A549 (cell line): ENCODE measurements around the gene DHRS12. TPM values are rescaled to one million over a fixed set of nuclear protein-coding genes. Genes with fewer than 3 reads are reported as not detected.

Experiments
- ATAC-seq, 2 experiments: fragments of 200-7000 bp in 1 of 2; fragments of >200 bp in 1 of 2; cut with Nextera tagmentation in 1 of 2; cut with Tn5 transposase in 1 of 2; 3 replicates each; pipeline versions ENCODE4 v1.8.0 to v1.9.1; 2018 to 2020; ENCODE audit warnings: mild to moderate bottlenecking in 1 of 2, moderate library complexity in 1 of 2
- CTCF ChIA-PET: fragments of 300-600 bp; sonication (Branson Sonifier 250); formaldehyde crosslinking; extraction: SDS; loops from one replicate; lab custom pipeline; 2021; ENCODE audit warnings: antibody characterized with exemption, inconsistent platforms; lab: Yijun Ruan, JAX
- POLR2A ChIA-PET: fragments of 350-600 bp; formaldehyde crosslinking; extraction: SDS; loops from one replicate; lab custom pipeline; 2021; ENCODE audit warnings: antibody characterized with exemption, inconsistent platforms; lab: Yijun Ruan, JAX
- DNase-seq, 2 experiments: peaks; one replicate each; pipeline versions ENCODE4 v3.0.0 to v3.0.0-alpha.2; 2011 to 2016; ENCODE audit warnings: low read depth in 1 of 2, low spot score in 1 of 2
- FAIRE-seq: peaks from 2 replicates; lab custom pipeline; 2011; peaks lifted over from hg19 to GRCh38; lab: Jason Lieb, UNC
- H3K27ac ChIP-seq, 2 experiments: fragments of >200 bp; sonication (Bioruptor Twin); formaldehyde crosslinking; 3 replicates each; pipeline ENCODE4 v1.5.1; 2016 to 2017
- H3K4me1 ChIP-seq: fragments of >200 bp; sonication (Bioruptor Twin); formaldehyde crosslinking; 3 replicates; pipeline ENCODE4 v1.6.1; 2016
- H3K4me2 ChIP-seq: fragments of >200 bp; sonication (Bioruptor Twin); formaldehyde crosslinking; 3 replicates; pipeline ENCODE4 v1.6.1; 2016
- H3K4me3 ChIP-seq: fragments of >200 bp; sonication (Bioruptor Twin); formaldehyde crosslinking; 3 replicates; pipeline ENCODE4 v1.5.1; 2016
- H3K9me3 ChIP-seq: fragments of >200 bp; sonication (Bioruptor Twin); formaldehyde crosslinking; 3 replicates; pipeline ENCODE4 v1.6.1; 2016
- BCL3 ChIP-seq: fragments of >200 bp; sonication (Bioruptor Twin); formaldehyde crosslinking; IDR thresholded peaks from 3 replicates; pipeline ENCODE4 v1.6.1; 2016
- CHD4 ChIP-seq: fragments of 200-600 bp; sonication (generic); IDR thresholded peaks from 2 replicates; pipeline ENCODE4 v1.6.1; 2016; ENCODE audit warnings: antibody characterized with exemption, mild to moderate bottlenecking, borderline replicate concordance
- E2F6 ChIP-seq: IDR thresholded peaks from 2 replicates; pipeline ENCODE4 v1.6.1; 2012; ENCODE audit warnings: low read depth, borderline replicate concordance
- EHF ChIP-seq: fragments of 250-450 bp; sonication (Bioruptor Pico); IDR thresholded peaks from 2 replicates; pipeline ENCODE4 v1.5.0; 2020; ENCODE audit warnings: mild to moderate bottlenecking
- ELK1 ChIP-seq: fragments of 150-350 bp; IDR thresholded peaks from 2 replicates; pipeline ENCODE4 v1.6.1; 2014; ENCODE audit warnings: low read depth, mild to moderate bottlenecking, low read length
- ESRRA ChIP-seq: fragments of 150-350 bp; IDR thresholded peaks from 2 replicates; pipeline ENCODE4 v1.6.1; 2014; ENCODE audit warnings: mild to moderate bottlenecking, low read length, borderline replicate concordance
- FOSB ChIP-seq: fragments of 250-450 bp; sonication (Bioruptor Pico); IDR thresholded peaks from 2 replicates; pipeline ENCODE4 v1.5.0; 2020; ENCODE audit warnings: mild to moderate bottlenecking, moderate library complexity
- FOXS1 ChIP-seq: fragments of 250-450 bp; sonication (Bioruptor Pico); IDR thresholded peaks from 2 replicates; pipeline ENCODE4 v1.5.0; 2020; ENCODE audit warnings: mild to moderate bottlenecking, moderate library complexity
- GATA3 ChIP-seq: IDR thresholded peaks from 2 replicates; pipeline ENCODE4 v1.6.1; 2012; ENCODE audit warnings: borderline replicate concordance
- HDAC2 ChIP-seq: fragments of 200-600 bp; sonication (generic); IDR thresholded peaks from 2 replicates; pipeline ENCODE4 v1.6.1; 2016
- HEYL ChIP-seq: fragments of 250-450 bp; sonication (Bioruptor Pico); IDR thresholded peaks from 2 replicates; pipeline ENCODE4 v1.8.0; 2021; ENCODE audit warnings: mild to moderate bottlenecking, moderate library complexity
- HMGXB4 ChIP-seq: fragments of 250-450 bp; sonication (Bioruptor Pico); IDR thresholded peaks from 2 replicates; pipeline ENCODE4 v1.5.0; 2021; ENCODE audit warnings: mild to moderate bottlenecking, moderate library complexity, borderline replicate concordance
- HOXA7 ChIP-seq: fragments of 250-450 bp; sonication (Bioruptor Pico); IDR thresholded peaks from 2 replicates; pipeline ENCODE4 v1.5.0; 2020; ENCODE audit warnings: mild to moderate bottlenecking, moderate library complexity
- HOXB5 ChIP-seq: fragments of 250-450 bp; sonication (Bioruptor Pico); IDR thresholded peaks from 2 replicates; pipeline ENCODE4 v1.5.0; 2020; ENCODE audit warnings: mild to moderate bottlenecking, moderate library complexity
- JUN ChIP-seq, 2 experiments: fragments of >200 bp; sonication (Bioruptor Twin); formaldehyde crosslinking; IDR thresholded peaks; 2 replicates in 1 of 2; 3 replicates in 1 of 2; pipeline ENCODE4 v1.6.1; 2016 to 2017
- JUNB ChIP-seq: fragments of >200 bp; sonication (Bioruptor Twin); formaldehyde crosslinking; IDR thresholded peaks from 2 replicates; pipeline ENCODE4 v1.6.1; 2016
- KDM5A ChIP-seq: fragments of 200-600 bp; sonication (generic); IDR thresholded peaks from 2 replicates; pipeline ENCODE4 v1.6.1; 2016; ENCODE audit warnings: antibody characterized with exemption, mild to moderate bottlenecking
- MAFK ChIP-seq: fragments of 450-650 bp; IDR thresholded peaks from 2 replicates; pipeline ENCODE4 v1.6.1; 2014; ENCODE audit not compliant: partially characterized antibody
- MAZ ChIP-seq: fragments of 150-350 bp; IDR thresholded peaks from 2 replicates; pipeline ENCODE4 v1.6.1; 2014; ENCODE audit warnings: antibody characterized with exemption, low read depth, low read length, borderline replicate concordance
- NR3C1 ChIP-seq: fragments of >200 bp; sonication (Bioruptor Twin); formaldehyde crosslinking; IDR thresholded peaks from 3 replicates; pipeline ENCODE4 v1.6.1; 2017
- PHF8 ChIP-seq: fragments of 200-600 bp; sonication (generic); IDR thresholded peaks from 2 replicates; pipeline ENCODE4 v1.6.1; 2016; ENCODE audit warnings: low read depth, mild to moderate bottlenecking, antibody characterized with exemption, moderate library complexity, borderline replicate concordance
- POLR2A ChIP-seq: IDR thresholded peaks from 2 replicates; pipeline ENCODE4 v1.6.1; 2012; ENCODE audit warnings: mild to moderate bottlenecking, low read length
- RFX5 ChIP-seq: fragments of 450-650 bp; IDR thresholded peaks from 2 replicates; pipeline ENCODE4 v1.7.1; 2014; ENCODE audit warnings: antibody characterized with exemption, mild to moderate bottlenecking, moderate library complexity
- TFCP2L1 ChIP-seq: fragments of 250-450 bp; sonication (Bioruptor Pico); IDR thresholded peaks from 2 replicates; pipeline ENCODE4 v1.5.0; 2021; ENCODE audit warnings: mild to moderate bottlenecking
- ZNF302 ChIP-seq: fragments of 250-450 bp; sonication (Bioruptor Pico); IDR thresholded peaks from 2 replicates; pipeline ENCODE4 v1.9.0; 2021; ENCODE audit warnings: inconsistent platforms, mild to moderate bottlenecking, moderate library complexity
- ZSCAN20 ChIP-seq: fragments of 250-450 bp; sonication (Bioruptor Pico); IDR thresholded peaks from 2 replicates; pipeline ENCODE4 v1.8.0; 2022; ENCODE audit warnings: mild to moderate bottlenecking, moderate library complexity
- WGBS: methylation state at CpG from one replicate; pipeline ENCODE4 v1.1.6; 2017; ENCODE audit errors: missing lambda C conversion rate; 5-methylcytosine and 5-hydroxymethylcytosine counted together
- polyA plus RNA-seq, 4 experiments: library from polyadenylated mRNA; depleted of rRNA in 3 of 4; stranded (reverse); fragments of >200 nt; fragmentation: RNase III in 1 of 4; extraction: RNeasy Plus Mini Kit Qiagen cat#74134 plus additional on column Dnase treatment in 1 of 4; gene quantifications; 2 replicates in 3 of 4; 3 replicates in 1 of 4; pipeline ENCODE4 v1.2.3, GENCODE V29; 2011 to 2017

DHRS12 gene
- polyA plus RNA-seq, 2 of the 4 experiments (the other 2 are of a cell fraction) = 4.2 to 7.5 TPM

- WGBS = 88% methylated on average over 5 of the region's 5 CpGs
- ChIA-PET CTCF (interaction anchor here (1.1 kb wide), 1 partner anchor 27 kb away, joined by 3 read pairs; no protein-coding TSS in a partner anchor), POLR2A (interaction anchor here (1.0 kb wide), 1 partner anchor 306 kb away, joined by 6 read pairs; no protein-coding TSS in a partner anchor)
- DNase-seq (no peak), FAIRE-seq (no peak)
- H3K4me1 ChIP-seq = peaks cover 8% of the 10 kb centered on the region
- TF ChIP-seq MAZ = no peak
- TF ChIP-seq MAFK = no peak
- TF ChIP-seq HOXB5 (CRISPR knock-in tag) = no peak
- no peak for TF ChIP-seq E2F6
- TF ChIP-seq JUNB = no peak
- TF ChIP-seq NR3C1 = no peak
- TF ChIP-seq HDAC2 = no peak
- no peak for TF ChIP-seq FOSB (CRISPR knock-in tag)
- TF ChIP-seq POLR2A = no peak
- TF ChIP-seq HMGXB4 = no peak
- no peak for TF ChIP-seq EHF (CRISPR knock-in tag)
- no peak for TF ChIP-seq RFX5
- TF ChIP-seq BCL3 = no peak
- no peak for TF ChIP-seq ZSCAN20 (CRISPR knock-in tag)
- no peak for TF ChIP-seq KDM5A
- TF ChIP-seq ESRRA = no peak
- no peak for TF ChIP-seq CHD4
- TF ChIP-seq HOXA7 (CRISPR knock-in tag) = no peak
- TF ChIP-seq ELK1 = no peak
- TF ChIP-seq, all 56 proteins: peak for 0
- Histone ChIP-seq H3K4me3 (no peak overlapping the region), H3K4me2 (no peak overlapping the region), H3K27ac (no peak overlapping the region), H3K9me3 (no peaks in the 10 kb centered on the region)
- no peak for ATAC-seq
These were observed 44.7 kb downstream of the DHRS12 start for GRCh38 chr13:51759240-51759639.

- FAIRE-seq (no peak), ATAC-seq (no peak), DNase-seq (no peak)
- CTCF ChIA-PET = interaction anchor here (0.7 to 2.5 kb wide), 3 partner anchors 27 to 57 kb away, joined by 3 to 7 read pairs (median 3); no protein-coding TSS in a partner anchor
- WGBS = 88% methylated on average over 6 of the region's 6 CpGs
- Histone ChIP-seq H3K4me2 (no peak overlapping the region), H3K9me3 (no peaks in the 10 kb centered on the region), H3K4me3 (no peak overlapping the region), H3K4me1 (peaks cover 2% of the 10 kb centered on the region; the same call in 2 of the 3 replicates), H3K27ac (no peak overlapping the region)
- TF ChIP-seq JUN (IDR thresholded peaks at IDR 0.05) (no peak), KDM5A (no peak), TFCP2L1 (no peak), FOXS1 (CRISPR knock-in tag) (no peak), ZSCAN20 (CRISPR knock-in tag) (no peak), PHF8 (no peak), GATA3 (no peak), HDAC2 (no peak), ZNF302 (no peak), HEYL (CRISPR knock-in tag) (no peak)
- POLR2A ChIA-PET = interaction anchor here (1.0 kb wide), 1 partner anchor 306 kb away, joined by 6 read pairs; no protein-coding TSS in a partner anchor
These were observed 45.3 kb downstream of the DHRS12 start for GRCh38 chr13:51758691-51759090.
